ENCODE data around the gene CTH. TPM values are rescaled to one million over a fixed set of nuclear protein-coding genes. Genes with fewer than 3 reads are reported as not detected.
"Not testable (repeated sequence)": the region's sequence is repeated elsewhere in the genome, so short reads cannot be mapped to it uniquely, and the experiment has no call there.

The CTH gene
- total RNA-seq, 1 donor from 2014 or later: 0.79 TPM

GRCh38 chr1:70452164-70452939 lies 41.3 kb downstream of the CTH start:
- DNase-seq (ENCODE audit: low read depth in 2 of 2): not testable (repeated sequence)

- DNase-seq (ENCODE audit: low read depth in 2 of 2): no peak
These were observed 44.2 kb downstream of the CTH start for GRCh38 chr1:70455291-70455690.

- DNase-seq (ENCODE audit: low read depth in 2 of 2): no peak
These were observed 47.1 kb downstream of the CTH start for GRCh38 chr1:70458131-70458530.

GRCh38 chr1:70459496-70460225 lies 48.6 kb downstream of the CTH start:
- no peak for DNase-seq (ENCODE audit: low read depth in 2 of 2)

GRCh38 chr1:70460740-70461713 lies 50.0 kb downstream of the CTH start:
- DNase-seq (ENCODE audit: low read depth in 2 of 2): not testable (repeated sequence)

- DNase-seq (ENCODE audit: low read depth in 2 of 2): no peak
These were observed 51.5 kb downstream of the CTH start for GRCh38 chr1:70462611-70463010.

- DNase-seq (ENCODE audit: low read depth in 2 of 2): no peak
These were observed 54.8 kb downstream of the CTH start for GRCh38 chr1:70465911-70466310.

- DNase-seq (ENCODE audit: low read depth in 2 of 2): no peak
These were observed 56.5 kb downstream of the CTH start for GRCh38 chr1:70467531-70467930.

GRCh38 chr1:70468180-70468579 lies 57.1 kb downstream of the CTH start:
- no peak for DNase-seq (ENCODE audit: low read depth in 2 of 2)

GRCh38 chr1:70469184-70469583 lies 58.1 kb downstream of the CTH start:
- DNase-seq (ENCODE audit: low read depth in 2 of 2): not testable (repeated sequence)

GRCh38 chr1:70475023-70475422 lies 64.0 kb downstream of the CTH start:
- no peak for DNase-seq (ENCODE audit: low read depth in 2 of 2)

- no peak for DNase-seq (ENCODE audit: low read depth in 2 of 2)
These were observed 66.0 kb downstream of the CTH start for GRCh38 chr1:70477090-70477489.

- not testable (repeated sequence) for DNase-seq (ENCODE audit: low read depth in 2 of 2)
These were observed 66.8 kb downstream of the CTH start for GRCh38 chr1:70477905-70478304.

GRCh38 chr1:70483342-70483741 lies 72.3 kb downstream of the CTH start:
- DNase-seq (ENCODE audit: low read depth in 2 of 2): no peak

GRCh38 chr1:70485624-70486023 lies 74.6 kb downstream of the CTH start:
- no peak for DNase-seq (ENCODE audit: low read depth in 2 of 2)

GRCh38 chr1:70486676-70487458 lies 75.8 kb downstream of the CTH start:
- DNase-seq (ENCODE audit: low read depth in 2 of 2): peak in 1 of 2 donors; percentile 12

GRCh38 chr1:70487459-70487815 lies 76.4 kb downstream of the CTH start:
- no peak for DNase-seq (ENCODE audit: low read depth in 2 of 2)

- DNase-seq (ENCODE audit: low read depth in 2 of 2): peak; percentile 52 to 63
These were observed 77.0 kb downstream of the CTH start for GRCh38 chr1:70487910-70488665.

Measured in lung microvascular endothelial cell (primary cell).